SH-SY5Y (cell line): ENCODE measurements around the gene PNPLA6.

Source experiments
- GATA2 ChIP-seq: IDR thresholded peaks from 2 replicates; pipeline ENCODE4 v1.6.1; 2011; ENCODE audit warnings: mild to moderate bottlenecking, low read depth, low read length
- GATA3 ChIP-seq: IDR thresholded peaks from 2 replicates; pipeline ENCODE4 v1.6.1; 2011; ENCODE audit warnings: low read depth, mild to moderate bottlenecking, low read length, moderate library complexity

- TF ChIP-seq GATA2 (no peak), GATA3 (no peak)
Observed at GRCh38 chr19:7504684-7505083, 30.8 kb upstream of the PNPLA6 start.
